HG02571 (cell line): ENCODE data around the gene HNRNPL.
"Not testable (repeated sequence)": the region's sequence is repeated elsewhere in the genome, so short reads cannot be mapped to it uniquely, and the experiment has no call there.

Experiments
- ATAC-seq: cut with Tn5 transposase; IDR thresholded peaks from one replicate; pipeline ENCODE4 v1.9.1; 2021; ENCODE audit warnings: mild to moderate bottlenecking, moderate library complexity; ENCODE audit not compliant: unreplicated experiment

Gene HNRNPL

GRCh38 chr19:38806371-38806770, 43.4 kb downstream of the HNRNPL start:
- ATAC-seq, result no peak

- no peak for ATAC-seq
These were observed 44.6 kb downstream of the HNRNPL start for GRCh38 chr19:38805180-38805579.

- ATAC-seq, result no peak
These were observed 46.2 kb downstream of the HNRNPL start for GRCh38 chr19:38803543-38803942.

GRCh38 chr19:38801359-38802095, 48.3 kb downstream of the HNRNPL start:
- ATAC-seq, result no peak

- no peak for ATAC-seq
These were observed 49.0 kb downstream of the HNRNPL start for GRCh38 chr19:38800577-38801347.

- ATAC-seq, result no peak
These were observed 50.7 kb downstream of the HNRNPL start for GRCh38 chr19:38799104-38799503.

- not testable (repeated sequence) for ATAC-seq
These were observed 52.0 kb downstream of the HNRNPL start for GRCh38 chr19:38797781-38798180.

- no peak for ATAC-seq
These were observed 53.6 kb downstream of the HNRNPL start for GRCh38 chr19:38796154-38796553.

GRCh38 chr19:38795549-38795948, 54.2 kb downstream of the HNRNPL start:
- no peak for ATAC-seq

- ATAC-seq, result no peak
These were observed 56.1 kb downstream of the HNRNPL start for GRCh38 chr19:38793671-38794070.

GRCh38 chr19:38793177-38793576, 56.6 kb downstream of the HNRNPL start:
- ATAC-seq, result no peak

GRCh38 chr19:38792250-38793111, 57.3 kb downstream of the HNRNPL start:
- no peak for ATAC-seq

- ATAC-seq, result not testable (repeated sequence)
These were observed 58.2 kb downstream of the HNRNPL start for GRCh38 chr19:38791451-38792064.

- ATAC-seq, result not testable (repeated sequence)
These were observed 59.0 kb downstream of the HNRNPL start for GRCh38 chr19:38790507-38791403.

GRCh38 chr19:38788478-38789243, 61.1 kb downstream of the HNRNPL start, which contains the start of gene LGALS7B:
Gene LGALS7B, plus strand, starts transcription at chr19:38789200. Its CDS starts 27 bp downstream, at chr19:38789227.
- ATAC-seq, result no peak

- ATAC-seq, result no peak
These were observed 63.1 kb downstream of the HNRNPL start for GRCh38 chr19:38786572-38787265.
